WTC11 (cell line): ENCODE results near the gene C17orf67.
"Not testable (repeated sequence)": the region's sequence is repeated elsewhere in the genome, so short reads cannot be mapped to it uniquely, and the experiment has no call there.

Experiments
- CREB1 ChIP-seq: sonication (generic); formaldehyde crosslinking; IDR thresholded peaks from 2 replicates; pipeline ENCODE4 v1.8.0; 2023; ENCODE audit warnings: mild to moderate bottlenecking, missing genetic modification reagents
- FOXJ3 ChIP-seq: sonication (generic); formaldehyde crosslinking; IDR thresholded peaks from 2 replicates; pipeline ENCODE4 v1.9.0; 2021; ENCODE audit warnings: missing genetic modification reagents, mild to moderate bottlenecking, borderline replicate concordance
- GRHL2 ChIP-seq: fragments of 250-450 bp; sonication (Bioruptor Pico); IDR thresholded peaks from 2 replicates; pipeline ENCODE4 v1.8.0; 2022; ENCODE audit warnings: mild to moderate bottlenecking, moderate library complexity; ENCODE audit not compliant: insufficient replicate concordance, severe bottlenecking
- SP1 ChIP-seq: sonication (generic); formaldehyde crosslinking; conservative IDR thresholded peaks from 2 replicates; pipeline ENCODE4 v1.8.1; 2022; ENCODE audit warnings: missing genetic modification reagents
- TCF7 ChIP-seq: sonication (generic); formaldehyde crosslinking; IDR thresholded peaks from 2 replicates; pipeline ENCODE4 v1.8.0; 2022; ENCODE audit warnings: mild to moderate bottlenecking, low read depth, missing genetic modification reagents, moderate library complexity
- TEAD4 ChIP-seq: sonication (generic); formaldehyde crosslinking; IDR thresholded peaks from 2 replicates; pipeline ENCODE4 v1.8.0; 2022; ENCODE audit warnings: mild to moderate bottlenecking, missing genetic modification reagents
- TF ChIP-seq, protein P1 (sequence below): fragments of 200-600 bp; IDR thresholded peaks from 2 replicates; pipeline ENCODE4 v1.8.0; 2022; ENCODE audit warnings: antibody characterized with exemption
- TF ChIP-seq, protein P2 (sequence below): sonication (generic); formaldehyde crosslinking; IDR thresholded peaks from 2 replicates; pipeline ENCODE4 v1.8.0; 2022; ENCODE audit warnings: mild to moderate bottlenecking, missing genetic modification reagents
- TF ChIP-seq, protein P3 (sequence below): sonication (generic); formaldehyde crosslinking; IDR thresholded peaks from 2 replicates; pipeline ENCODE4 v1.8.1; 2023; ENCODE audit warnings: mild to moderate bottlenecking, missing genetic modification reagents, moderate library complexity
- TF ChIP-seq, protein P4 (sequence below): sonication (generic); formaldehyde crosslinking; IDR thresholded peaks from 2 replicates; pipeline ENCODE4 v1.8.0; 2022; ENCODE audit warnings: mild to moderate bottlenecking, missing genetic modification reagents

DNA sequence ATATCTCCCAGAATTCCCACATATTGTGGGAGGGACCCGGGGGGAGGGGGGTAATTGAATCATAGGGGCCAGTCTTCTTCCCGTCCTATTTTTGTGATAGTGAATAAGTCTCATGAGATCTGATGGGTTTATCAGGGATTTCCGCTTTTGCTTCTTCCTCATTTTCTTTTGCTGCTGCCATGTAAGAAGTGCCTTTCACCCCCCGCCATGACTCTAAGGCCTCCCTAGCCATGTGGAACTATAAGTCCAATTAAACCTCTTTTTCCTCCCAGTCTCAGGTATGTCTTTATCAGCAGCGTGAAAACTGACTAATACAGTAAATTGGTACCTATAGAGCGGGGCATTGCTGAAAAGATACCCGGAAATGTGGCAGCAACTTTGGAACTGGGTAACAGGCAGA, 76.1 kb downstream of the C17orf67 start:
- TF ChIP-seq, protein P1, sequence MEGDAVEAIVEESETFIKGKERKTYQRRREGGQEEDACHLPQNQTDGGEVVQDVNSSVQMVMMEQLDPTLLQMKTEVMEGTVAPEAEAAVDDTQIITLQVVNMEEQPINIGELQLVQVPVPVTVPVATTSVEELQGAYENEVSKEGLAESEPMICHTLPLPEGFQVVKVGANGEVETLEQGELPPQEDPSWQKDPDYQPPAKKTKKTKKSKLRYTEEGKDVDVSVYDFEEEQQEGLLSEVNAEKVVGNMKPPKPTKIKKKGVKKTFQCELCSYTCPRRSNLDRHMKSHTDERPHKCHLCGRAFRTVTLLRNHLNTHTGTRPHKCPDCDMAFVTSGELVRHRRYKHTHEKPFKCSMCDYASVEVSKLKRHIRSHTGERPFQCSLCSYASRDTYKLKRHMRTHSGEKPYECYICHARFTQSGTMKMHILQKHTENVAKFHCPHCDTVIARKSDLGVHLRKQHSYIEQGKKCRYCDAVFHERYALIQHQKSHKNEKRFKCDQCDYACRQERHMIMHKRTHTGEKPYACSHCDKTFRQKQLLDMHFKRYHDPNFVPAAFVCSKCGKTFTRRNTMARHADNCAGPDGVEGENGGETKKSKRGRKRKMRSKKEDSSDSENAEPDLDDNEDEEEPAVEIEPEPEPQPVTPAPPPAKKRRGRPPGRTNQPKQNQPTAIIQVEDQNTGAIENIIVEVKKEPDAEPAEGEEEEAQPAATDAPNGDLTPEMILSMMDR: not testable (repeated sequence)
- TF ChIP-seq CREB1; SP1 (CRISPR knock-in tag); TCF7 (CRISPR knock-in tag); TEAD4 (CRISPR knock-in tag); FOXJ3 (CRISPR knock-in tag); GRHL2 (CRISPR knock-in tag): not testable (repeated sequence)
- TF ChIP-seq, protein P2, sequence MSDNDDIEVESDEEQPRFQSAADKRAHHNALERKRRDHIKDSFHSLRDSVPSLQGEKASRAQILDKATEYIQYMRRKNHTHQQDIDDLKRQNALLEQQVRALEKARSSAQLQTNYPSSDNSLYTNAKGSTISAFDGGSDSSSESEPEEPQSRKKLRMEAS (CRISPR knock-in tag): not testable (repeated sequence)
- TF ChIP-seq, protein P3, sequence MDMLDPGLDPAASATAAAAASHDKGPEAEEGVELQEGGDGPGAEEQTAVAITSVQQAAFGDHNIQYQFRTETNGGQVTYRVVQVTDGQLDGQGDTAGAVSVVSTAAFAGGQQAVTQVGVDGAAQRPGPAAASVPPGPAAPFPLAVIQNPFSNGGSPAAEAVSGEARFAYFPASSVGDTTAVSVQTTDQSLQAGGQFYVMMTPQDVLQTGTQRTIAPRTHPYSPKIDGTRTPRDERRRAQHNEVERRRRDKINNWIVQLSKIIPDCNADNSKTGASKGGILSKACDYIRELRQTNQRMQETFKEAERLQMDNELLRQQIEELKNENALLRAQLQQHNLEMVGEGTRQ: not testable (repeated sequence)
- TF ChIP-seq, protein P4, sequence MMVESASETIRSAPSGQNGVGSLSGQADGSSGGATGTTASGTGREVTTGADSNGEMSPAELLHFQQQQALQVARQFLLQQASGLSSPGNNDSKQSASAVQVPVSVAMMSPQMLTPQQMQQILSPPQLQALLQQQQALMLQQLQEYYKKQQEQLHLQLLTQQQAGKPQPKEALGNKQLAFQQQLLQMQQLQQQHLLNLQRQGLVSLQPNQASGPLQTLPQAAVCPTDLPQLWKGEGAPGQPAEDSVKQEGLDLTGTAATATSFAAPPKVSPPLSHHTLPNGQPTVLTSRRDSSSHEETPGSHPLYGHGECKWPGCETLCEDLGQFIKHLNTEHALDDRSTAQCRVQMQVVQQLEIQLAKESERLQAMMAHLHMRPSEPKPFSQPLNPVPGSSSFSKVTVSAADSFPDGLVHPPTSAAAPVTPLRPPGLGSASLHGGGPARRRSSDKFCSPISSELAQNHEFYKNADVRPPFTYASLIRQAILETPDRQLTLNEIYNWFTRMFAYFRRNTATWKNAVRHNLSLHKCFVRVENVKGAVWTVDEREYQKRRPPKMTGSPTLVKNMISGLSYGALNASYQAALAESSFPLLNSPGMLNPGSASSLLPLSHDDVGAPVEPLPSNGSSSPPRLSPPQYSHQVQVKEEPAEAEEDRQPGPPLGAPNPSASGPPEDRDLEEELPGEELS (CRISPR knock-in tag): not testable (repeated sequence)
